Measurements from ENCODE around the gene ADAM12.

The ADAM12 gene

GRCh38 chr10:126433351-126433750 is 45.1 kb upstream of the ADAM12 start:
- TF ChIP-seq FOXM1 (IDR thresholded peaks at IDR 0.05; ENCODE audit: borderline replicate concordance, low read depth): no peak
- no peak for TF ChIP-seq NFIC (IDR thresholded peaks at IDR 0.05)
- no peak for TF ChIP-seq TEAD4 (IDR thresholded peaks at IDR 0.05)
- TF ChIP-seq, protein P1, sequence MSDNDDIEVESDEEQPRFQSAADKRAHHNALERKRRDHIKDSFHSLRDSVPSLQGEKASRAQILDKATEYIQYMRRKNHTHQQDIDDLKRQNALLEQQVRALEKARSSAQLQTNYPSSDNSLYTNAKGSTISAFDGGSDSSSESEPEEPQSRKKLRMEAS (IDR thresholded peaks at IDR 0.05): no peak

- TF ChIP-seq CREB1 (IDR thresholded peaks at IDR 0.05; ENCODE audit: low read depth) (no peak), EGR1 (IDR thresholded peaks at IDR 0.05) (no peak), NFIC (IDR thresholded peaks at IDR 0.05) (no peak), TEAD4 (IDR thresholded peaks at IDR 0.05) (no peak), RAD21 (IDR thresholded peaks at IDR 0.05; ENCODE audit: low read depth) (no peak), YY1 (IDR thresholded peaks at IDR 0.05; ENCODE audit: low read depth) (no peak), CEBPB (IDR thresholded peaks at IDR 0.05) (no peak), FOXM1 (IDR thresholded peaks at IDR 0.05; ENCODE audit: borderline replicate concordance, low read depth) (no peak), TCF12 (IDR thresholded peaks at IDR 0.05; ENCODE audit: low read depth) (no peak), TAF1 (IDR thresholded peaks at IDR 0.05; ENCODE audit: low read depth) (no peak), USF1 (IDR thresholded peaks at IDR 0.05) (no peak), EP300 (IDR thresholded peaks at IDR 0.05; ENCODE audit: borderline replicate concordance) (no peak)
- TF ChIP-seq, protein P1 (IDR thresholded peaks at IDR 0.05): no peak
These were observed 44.2 kb upstream of the ADAM12 start for GRCh38 chr10:126432507-126432906.

DNA sequence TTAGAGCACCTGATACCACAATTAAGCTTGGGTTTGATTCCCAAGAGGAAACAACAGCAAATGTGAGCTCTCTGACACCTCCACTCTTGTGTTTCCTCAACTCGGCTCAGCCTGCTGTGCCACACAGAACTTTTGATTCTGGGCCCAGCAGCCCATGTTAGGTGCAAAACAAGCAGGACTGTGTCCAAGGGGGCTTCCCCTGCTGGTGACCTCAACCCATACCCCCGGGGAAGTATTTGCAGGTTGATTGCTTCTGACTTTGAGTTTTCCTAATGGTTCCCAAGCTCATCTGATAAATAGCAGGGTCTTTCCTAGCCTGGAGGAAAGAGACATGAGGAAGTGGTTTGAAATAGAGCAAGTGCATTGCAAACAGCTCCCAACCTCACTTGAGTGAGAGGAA is 43.5 kb upstream of the ADAM12 start:
- TF ChIP-seq CREB1 (IDR thresholded peaks at IDR 0.05; ENCODE audit: low read depth) (no peak), USF1 (IDR thresholded peaks at IDR 0.05) (no peak), FOXM1 (IDR thresholded peaks at IDR 0.05; ENCODE audit: borderline replicate concordance, low read depth) (no peak), YY1 (IDR thresholded peaks at IDR 0.05; ENCODE audit: low read depth) (no peak), EGR1 (IDR thresholded peaks at IDR 0.05) (no peak), REST (IDR thresholded peaks at IDR 0.05; ENCODE audit: low read depth) (no peak), TEAD4 (IDR thresholded peaks at IDR 0.05) (no peak), TCF12 (IDR thresholded peaks at IDR 0.05; ENCODE audit: low read depth) (no peak), NFIC (IDR thresholded peaks at IDR 0.05) (no peak), CEBPB (IDR thresholded peaks at IDR 0.05) (no peak), TAF1 (IDR thresholded peaks at IDR 0.05; ENCODE audit: low read depth) (no peak), RAD21 (IDR thresholded peaks at IDR 0.05; ENCODE audit: low read depth) (no peak), EP300 (IDR thresholded peaks at IDR 0.05; ENCODE audit: borderline replicate concordance) (no peak), ZBTB7A (IDR thresholded peaks at IDR 0.05; ENCODE audit: low read depth) (no peak)
- TF ChIP-seq, protein P1 (IDR thresholded peaks at IDR 0.05): no peak

- TF ChIP-seq NFIC (IDR thresholded peaks at IDR 0.05) (peak; percentile 29; the same call in 1 of the 2 replicates), CEBPB (IDR thresholded peaks at IDR 0.05) (no peak)
- TF ChIP-seq, protein P1 (IDR thresholded peaks at IDR 0.05): no peak
These were observed 42.2 kb upstream of the ADAM12 start for GRCh38 chr10:126430512-126430911.

DNA sequence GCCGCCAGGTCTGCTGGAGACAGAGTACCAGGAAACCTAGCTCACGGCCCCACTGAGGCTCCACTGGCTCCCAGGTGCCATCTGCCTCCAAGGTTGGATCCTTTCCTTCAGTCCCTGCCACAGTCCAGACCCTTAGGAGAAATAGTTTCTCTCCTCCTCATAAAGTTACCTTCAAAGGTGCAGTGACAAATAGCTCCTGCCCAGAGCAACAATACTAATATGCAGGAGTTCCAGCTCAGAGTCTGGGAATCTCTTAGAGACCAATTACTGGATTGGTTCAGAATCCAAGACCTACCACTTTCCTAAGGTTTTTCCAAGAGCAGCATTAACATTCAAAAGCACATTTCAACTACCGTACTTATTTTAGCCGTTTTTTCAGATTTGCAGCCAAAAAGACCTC is 41.0 kb upstream of the ADAM12 start:
- no peak for TF ChIP-seq EGR1 (IDR thresholded peaks at IDR 0.05)
- TF ChIP-seq EP300 (IDR thresholded peaks at IDR 0.05; ENCODE audit: borderline replicate concordance): no peak
- TF ChIP-seq, protein P1 (IDR thresholded peaks at IDR 0.05): no peak
- TF ChIP-seq USF1 (IDR thresholded peaks at IDR 0.05): no peak
- TF ChIP-seq REST (IDR thresholded peaks at IDR 0.05; ENCODE audit: low read depth): no peak
- TF ChIP-seq CREB1 (IDR thresholded peaks at IDR 0.05; ENCODE audit: low read depth): no peak
- no peak for TF ChIP-seq NFIC (IDR thresholded peaks at IDR 0.05)
- TF ChIP-seq FOXM1 (IDR thresholded peaks at IDR 0.05; ENCODE audit: borderline replicate concordance, low read depth): no peak
- no peak for TF ChIP-seq TCF12 (IDR thresholded peaks at IDR 0.05; ENCODE audit: low read depth)
- TF ChIP-seq TAF1 (IDR thresholded peaks at IDR 0.05; ENCODE audit: low read depth): no peak
- TF ChIP-seq YY1 (IDR thresholded peaks at IDR 0.05; ENCODE audit: low read depth): no peak
- no peak for TF ChIP-seq CEBPB (IDR thresholded peaks at IDR 0.05)
- no peak for TF ChIP-seq ZBTB7A (IDR thresholded peaks at IDR 0.05; ENCODE audit: low read depth)
- no peak for TF ChIP-seq RAD21 (IDR thresholded peaks at IDR 0.05; ENCODE audit: low read depth)
- no peak for TF ChIP-seq TEAD4 (IDR thresholded peaks at IDR 0.05)
